Measurements from ENCODE around the gene DOK5. TPM values are rescaled to one million over a fixed set of nuclear protein-coding genes. Genes with fewer than 3 reads are reported as not detected.
"Not testable (repeated sequence)": the region's sequence is repeated elsewhere in the genome, so short reads cannot be mapped to it uniquely, and the experiment has no call there.

DOK5 gene
- total RNA-seq, 4 donors from 2014 or later: 0.55 to 48.6 (median 1.3) TPM; not detected in 1

- in situ Hi-C loops (cut with MboI; ENCODE audit: low pct_ligation_motif_present in 1 of 4, low pct_unique_long_range_greater_than_20kb in 1 of 4, low sequenced_read_pairs in 3 of 4): no loop called here
These were observed 3.9 kb downstream of the DOK5 start for GRCh38 chr20:54479138-54479906.

GRCh38 chr20:54479937-54480336 is 4.5 kb downstream of the DOK5 start:
- H3K9me3 ChIP-seq; H3K4me3 ChIP-seq; in situ Hi-C loops (cut with MboI; ENCODE audit: low pct_ligation_motif_present in 1 of 4, low pct_unique_long_range_greater_than_20kb in 1 of 4, low sequenced_read_pairs in 3 of 4); H3K4me1 ChIP-seq; H3K27ac ChIP-seq; H3K36me3 ChIP-seq; DNase-seq; intact Hi-C loops (cut with DNase I; ENCODE audit: low total_unique reads): not testable (repeated sequence)
- 83 to 85% methylated on average over 4 to 7 of the region's 7 CpGs for WGBS, 2 donors (ENCODE audit: low coverage in 1 of 2)
- peaks cover 38% of the 10 kb centered on the region for H3K27me3 ChIP-seq

More at GRCh38 chr20:54479138-54479906, 3.9 kb downstream of the DOK5 start:
- Histone ChIP-seq H3K27ac (no peak overlapping the region), H3K9me3 (no peaks in the 10 kb centered on the region), H3K27me3 (peaks cover 44% of the 10 kb centered on the region), H3K36me3 (no peaks in the 10 kb centered on the region), H3K4me1 (peaks cover 0 to 3% (median 0%) of the 10 kb centered on the region in 4 donors), H3K4me3 (no peak overlapping the region)
- WGBS, 2 donors (ENCODE audit: low coverage in 1 of 2): 53 to 62% methylated on average over 7 to 9 of the region's 9 CpGs
- TF ChIP-seq POLR2A (IDR thresholded peaks at IDR 0.05) (no peak), POLR2AphosphoS5 (IDR thresholded peaks at IDR 0.05) (no peak), EP300 (IDR thresholded peaks at IDR 0.05; ENCODE audit: low read depth) (no peak)
- DNase-seq: no peak
- intact Hi-C loops (cut with DNase I; ENCODE audit: low total_unique reads): no loop called here

GRCh38 chr20:54481442-54481841 is 6.0 kb downstream of the DOK5 start:
- in situ Hi-C loops (cut with MboI; ENCODE audit: low pct_ligation_motif_present in 1 of 4, low pct_unique_long_range_greater_than_20kb in 1 of 4, low sequenced_read_pairs in 3 of 4): no loop called here
- H3K9me3 ChIP-seq: no peaks in the 10 kb centered on the region
- DNase-seq: no peak
- no peaks in the 10 kb centered on the region for H3K36me3 ChIP-seq
- H3K4me1 ChIP-seq: peaks cover 0 to under 1% (median 0%) of the 10 kb centered on the region in 4 donors
- H3K27me3 ChIP-seq: peaks cover 23% of the 10 kb centered on the region
- WGBS, 2 donors (ENCODE audit: low coverage in 1 of 2): 84 to 95% methylated on average over 4 of the region's 4 CpGs
- TF ChIP-seq CTCF (IDR thresholded peaks at IDR 0.05): no peak
- TF ChIP-seq EP300 (IDR thresholded peaks at IDR 0.05; ENCODE audit: low read depth): no peak
- no peak for TF ChIP-seq POLR2AphosphoS5 (IDR thresholded peaks at IDR 0.05)
- no peak for TF ChIP-seq POLR2A (IDR thresholded peaks at IDR 0.05)
- no peak overlapping the region for H3K27ac ChIP-seq
- H3K4me3 ChIP-seq: no peak overlapping the region
- intact Hi-C loops (cut with DNase I; ENCODE audit: low total_unique reads): no loop called here

- intact Hi-C loops (cut with DNase I; ENCODE audit: low total_unique reads) (no loop called here), in situ Hi-C loops (cut with MboI; ENCODE audit: low pct_ligation_motif_present in 1 of 4, low pct_unique_long_range_greater_than_20kb in 1 of 4, low sequenced_read_pairs in 3 of 4) (no loop called here)
- Histone ChIP-seq H3K27ac (no peak overlapping the region), H3K4me3 (no peak overlapping the region), H3K36me3 (no peaks in the 10 kb centered on the region), H3K27me3 (no peaks in the 10 kb centered on the region), H3K4me1 (no peaks in the 10 kb centered on the region), H3K9me3 (no peaks in the 10 kb centered on the region)
- TF ChIP-seq POLR2A (IDR thresholded peaks at IDR 0.05) (no peak), POLR2AphosphoS5 (IDR thresholded peaks at IDR 0.05) (no peak), CTCF (IDR thresholded peaks at IDR 0.05) (no peak), EP300 (IDR thresholded peaks at IDR 0.05; ENCODE audit: low read depth) (no peak)
- DNase-seq: no peak
- WGBS, 2 donors (ENCODE audit: low coverage in 1 of 2): 73% methylated on average over 8 of the region's 8 CpGs
These were observed 10.2 kb downstream of the DOK5 start for GRCh38 chr20:54485631-54486030.

GRCh38 chr20:54486585-54486984 is 11.2 kb downstream of the DOK5 start:
- 74 to 87% methylated on average over 4 of the region's 4 CpGs for WGBS, 2 donors (ENCODE audit: low coverage in 1 of 2)
- intact Hi-C loops (cut with DNase I; ENCODE audit: low total_unique reads): no loop called here
- Histone ChIP-seq H3K27me3 (no peaks in the 10 kb centered on the region), H3K4me3 (no peak overlapping the region), H3K27ac (no peak overlapping the region), H3K4me1 (no peaks in the 10 kb centered on the region), H3K36me3 (no peaks in the 10 kb centered on the region), H3K9me3 (no peaks in the 10 kb centered on the region)
- in situ Hi-C loops (cut with MboI; ENCODE audit: low pct_ligation_motif_present in 1 of 4, low pct_unique_long_range_greater_than_20kb in 1 of 4, low sequenced_read_pairs in 3 of 4): no loop called here
- TF ChIP-seq EP300 (IDR thresholded peaks at IDR 0.05; ENCODE audit: low read depth): no peak
- DNase-seq: no peak
